T-helper 2 cell treated with Interferon-gamma antibody and Interleukin-4, amounts not matched to agents 5 μg/mL and 100 μg/mL, for 36 hours (primary cell): ENCODE measurements around the gene WNT3.

Experiments used
- DNase-seq: peaks from one replicate; pipeline ENCODE4 v3.0.0; 2021; ENCODE audit warnings: low spot score
- H3K27ac Mint-ChIP-seq: one replicate; pipeline ENCODE4 v1.8.0; 2021; ENCODE audit warnings: mild to moderate bottlenecking, mixed read lengths
- H3K27me3 Mint-ChIP-seq: one replicate; pipeline ENCODE4 v1.8.0; 2021; ENCODE audit warnings: low read depth, mixed read lengths
- H3K36me3 Mint-ChIP-seq: one replicate; pipeline ENCODE4 v1.8.0; 2021; ENCODE audit warnings: low read depth, mixed read lengths
- H3K4me1 Mint-ChIP-seq: one replicate; pipeline ENCODE4 v1.8.0; 2021; ENCODE audit warnings: low read depth, mixed read lengths
- H3K4me3 Mint-ChIP-seq: one replicate; pipeline ENCODE4 v1.8.0; 2022; ENCODE audit warnings: mild to moderate bottlenecking, moderate library complexity, mixed read lengths
- H3K9me3 Mint-ChIP-seq: one replicate; pipeline ENCODE4 v1.8.0; 2021; ENCODE audit warnings: mixed read lengths

The WNT3 gene

GRCh38 chr17:46739982-46740381, 78.5 kb downstream of the WNT3 start:
- no peaks in the 10 kb centered on the region for H3K4me1 Mint-ChIP-seq
- H3K4me3 Mint-ChIP-seq = no peak overlapping the region
- H3K9me3 Mint-ChIP-seq = no peaks in the 10 kb centered on the region
- no peak overlapping the region for H3K27ac Mint-ChIP-seq
- H3K36me3 Mint-ChIP-seq = peaks cover 2% of the 10 kb centered on the region
- no peak for DNase-seq
- H3K27me3 Mint-ChIP-seq = no peaks in the 10 kb centered on the region

- Mint-ChIP-seq H3K4me3 (no peak overlapping the region), H3K27ac (no peak overlapping the region), H3K27me3 (no peaks in the 10 kb centered on the region), H3K9me3 (no peaks in the 10 kb centered on the region), H3K36me3 (peaks cover 2% of the 10 kb centered on the region), H3K4me1 (no peaks in the 10 kb centered on the region)
- no peak for DNase-seq
Measured at GRCh38 chr17:46738544-46738943, 79.9 kb downstream of the WNT3 start.

- no peak overlapping the region for H3K4me3 Mint-ChIP-seq
- H3K36me3 Mint-ChIP-seq = peaks cover 2% of the 10 kb centered on the region
- no peak overlapping the region for H3K27ac Mint-ChIP-seq
Measured at GRCh38 chr17:46737326-46737725, 81.2 kb downstream of the WNT3 start.

GRCh38 chr17:46736100-46736499, 82.4 kb downstream of the WNT3 start:
- Mint-ChIP-seq H3K4me1 (no peaks in the 10 kb centered on the region), H3K27ac (no peak overlapping the region), H3K27me3 (no peaks in the 10 kb centered on the region), H3K4me3 (no peak overlapping the region), H3K36me3 (peaks cover 5% of the 10 kb centered on the region), H3K9me3 (no peaks in the 10 kb centered on the region)
- no peak for DNase-seq

More at GRCh38 chr17:46737326-46737725, 81.2 kb downstream of the WNT3 start:
- Mint-ChIP-seq H3K4me1 (no peaks in the 10 kb centered on the region), H3K27me3 (no peaks in the 10 kb centered on the region), H3K9me3 (no peaks in the 10 kb centered on the region)
- no peak for DNase-seq

GRCh38 chr17:46733837-46734475, 84.5 kb downstream of the WNT3 start:
- DNase-seq = no peak
- H3K27me3 Mint-ChIP-seq = no peaks in the 10 kb centered on the region
- H3K9me3 Mint-ChIP-seq = no peaks in the 10 kb centered on the region
- H3K36me3 Mint-ChIP-seq = peaks cover 7% of the 10 kb centered on the region
- H3K4me1 Mint-ChIP-seq = no peaks in the 10 kb centered on the region
- H3K27ac Mint-ChIP-seq = no peak overlapping the region
- no peak overlapping the region for H3K4me3 Mint-ChIP-seq

- H3K9me3 Mint-ChIP-seq = no peaks in the 10 kb centered on the region
- no peaks in the 10 kb centered on the region for H3K27me3 Mint-ChIP-seq
- DNase-seq = no peak
- H3K4me1 Mint-ChIP-seq = no peaks in the 10 kb centered on the region
- no peak overlapping the region for H3K27ac Mint-ChIP-seq
- no peak overlapping the region for H3K4me3 Mint-ChIP-seq
- H3K36me3 Mint-ChIP-seq = peaks cover 7% of the 10 kb centered on the region
Measured at GRCh38 chr17:46732754-46733398, 85.6 kb downstream of the WNT3 start.

- no peak overlapping the region for H3K4me3 Mint-ChIP-seq
- no peaks in the 10 kb centered on the region for H3K4me1 Mint-ChIP-seq
- no peak for DNase-seq
- peaks cover 5% of the 10 kb centered on the region for H3K36me3 Mint-ChIP-seq
- no peaks in the 10 kb centered on the region for H3K9me3 Mint-ChIP-seq
- no peak overlapping the region for H3K27ac Mint-ChIP-seq
- no peaks in the 10 kb centered on the region for H3K27me3 Mint-ChIP-seq
Measured at GRCh38 chr17:46732160-46732559, 86.3 kb downstream of the WNT3 start.

- no peak for DNase-seq
- H3K9me3 Mint-ChIP-seq = no peaks in the 10 kb centered on the region
- no peak overlapping the region for H3K27ac Mint-ChIP-seq
- no peaks in the 10 kb centered on the region for H3K27me3 Mint-ChIP-seq
- H3K36me3 Mint-ChIP-seq = peaks cover 5% of the 10 kb centered on the region
- H3K4me3 Mint-ChIP-seq = no peak overlapping the region
- H3K4me1 Mint-ChIP-seq = no peaks in the 10 kb centered on the region
Measured at GRCh38 chr17:46730679-46731078, 87.8 kb downstream of the WNT3 start.

- DNase-seq = no peak
- no peak overlapping the region for H3K4me3 Mint-ChIP-seq
- no peak overlapping the region for H3K27ac Mint-ChIP-seq
- H3K4me1 Mint-ChIP-seq = no peaks in the 10 kb centered on the region
- H3K9me3 Mint-ChIP-seq = no peaks in the 10 kb centered on the region
- peaks cover 5% of the 10 kb centered on the region for H3K36me3 Mint-ChIP-seq
- H3K27me3 Mint-ChIP-seq = no peaks in the 10 kb centered on the region
Measured at GRCh38 chr17:46730026-46730425, 88.5 kb downstream of the WNT3 start.

- no peaks in the 10 kb centered on the region for H3K9me3 Mint-ChIP-seq
- H3K36me3 Mint-ChIP-seq = peaks cover 5% of the 10 kb centered on the region
- no peaks in the 10 kb centered on the region for H3K4me1 Mint-ChIP-seq
- no peak overlapping the region for H3K27ac Mint-ChIP-seq
- H3K4me3 Mint-ChIP-seq = no peak overlapping the region
- no peak for DNase-seq
- H3K27me3 Mint-ChIP-seq = no peaks in the 10 kb centered on the region
Measured at GRCh38 chr17:46727572-46728348, 90.7 kb downstream of the WNT3 start.

- H3K27me3 Mint-ChIP-seq = no peaks in the 10 kb centered on the region
- no peak overlapping the region for H3K27ac Mint-ChIP-seq
- DNase-seq = no peak
- H3K9me3 Mint-ChIP-seq = no peaks in the 10 kb centered on the region
- H3K4me1 Mint-ChIP-seq = no peaks in the 10 kb centered on the region
- peaks cover 2% of the 10 kb centered on the region for H3K36me3 Mint-ChIP-seq
- no peak overlapping the region for H3K4me3 Mint-ChIP-seq
Measured at GRCh38 chr17:46726206-46726605, 92.3 kb downstream of the WNT3 start.

GRCh38 chr17:46722662-46723285, 95.7 kb downstream of the WNT3 start:
- Mint-ChIP-seq H3K4me1 (no peaks in the 10 kb centered on the region), H3K27me3 (no peaks in the 10 kb centered on the region), H3K36me3 (no peaks in the 10 kb centered on the region), H3K9me3 (no peaks in the 10 kb centered on the region), H3K27ac (no peak overlapping the region), H3K4me3 (no peak overlapping the region)
- no peak for DNase-seq

- no peaks in the 10 kb centered on the region for H3K4me1 Mint-ChIP-seq
- H3K9me3 Mint-ChIP-seq = no peaks in the 10 kb centered on the region
- peaks cover 3% of the 10 kb centered on the region for H3K36me3 Mint-ChIP-seq
- H3K4me3 Mint-ChIP-seq = no peak overlapping the region
- no peaks in the 10 kb centered on the region for H3K27me3 Mint-ChIP-seq
- DNase-seq = no peak
- H3K27ac Mint-ChIP-seq = no peak overlapping the region
Measured at GRCh38 chr17:46720408-46720807, 98.1 kb downstream of the WNT3 start.

- Mint-ChIP-seq H3K4me1 (no peaks in the 10 kb centered on the region), H3K36me3 (peaks cover 3% of the 10 kb centered on the region), H3K27ac (no peak overlapping the region), H3K9me3 (no peaks in the 10 kb centered on the region), H3K4me3 (no peak overlapping the region), H3K27me3 (no peaks in the 10 kb centered on the region)
- DNase-seq = no peak
Measured at GRCh38 chr17:46719891-46720290, 98.6 kb downstream of the WNT3 start.
